ENCODE measurements around the gene GIPR. TPM values are rescaled to one million over a fixed set of nuclear protein-coding genes. Genes with fewer than 3 reads are reported as not detected.
"Not testable (repeated sequence)": the region's sequence is repeated elsewhere in the genome, so short reads cannot be mapped to it uniquely, and the experiment has no call there.

GIPR gene, protein sequence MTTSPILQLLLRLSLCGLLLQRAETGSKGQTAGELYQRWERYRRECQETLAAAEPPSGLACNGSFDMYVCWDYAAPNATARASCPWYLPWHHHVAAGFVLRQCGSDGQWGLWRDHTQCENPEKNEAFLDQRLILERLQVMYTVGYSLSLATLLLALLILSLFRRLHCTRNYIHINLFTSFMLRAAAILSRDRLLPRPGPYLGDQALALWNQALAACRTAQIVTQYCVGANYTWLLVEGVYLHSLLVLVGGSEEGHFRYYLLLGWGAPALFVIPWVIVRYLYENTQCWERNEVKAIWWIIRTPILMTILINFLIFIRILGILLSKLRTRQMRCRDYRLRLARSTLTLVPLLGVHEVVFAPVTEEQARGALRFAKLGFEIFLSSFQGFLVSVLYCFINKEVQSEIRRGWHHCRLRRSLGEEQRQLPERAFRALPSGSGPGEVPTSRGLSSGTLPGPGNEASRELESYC
- not detected in 2 replicates for total RNA-seq (2014; rRNA removed; shearing (Covaris generic))

DNA sequence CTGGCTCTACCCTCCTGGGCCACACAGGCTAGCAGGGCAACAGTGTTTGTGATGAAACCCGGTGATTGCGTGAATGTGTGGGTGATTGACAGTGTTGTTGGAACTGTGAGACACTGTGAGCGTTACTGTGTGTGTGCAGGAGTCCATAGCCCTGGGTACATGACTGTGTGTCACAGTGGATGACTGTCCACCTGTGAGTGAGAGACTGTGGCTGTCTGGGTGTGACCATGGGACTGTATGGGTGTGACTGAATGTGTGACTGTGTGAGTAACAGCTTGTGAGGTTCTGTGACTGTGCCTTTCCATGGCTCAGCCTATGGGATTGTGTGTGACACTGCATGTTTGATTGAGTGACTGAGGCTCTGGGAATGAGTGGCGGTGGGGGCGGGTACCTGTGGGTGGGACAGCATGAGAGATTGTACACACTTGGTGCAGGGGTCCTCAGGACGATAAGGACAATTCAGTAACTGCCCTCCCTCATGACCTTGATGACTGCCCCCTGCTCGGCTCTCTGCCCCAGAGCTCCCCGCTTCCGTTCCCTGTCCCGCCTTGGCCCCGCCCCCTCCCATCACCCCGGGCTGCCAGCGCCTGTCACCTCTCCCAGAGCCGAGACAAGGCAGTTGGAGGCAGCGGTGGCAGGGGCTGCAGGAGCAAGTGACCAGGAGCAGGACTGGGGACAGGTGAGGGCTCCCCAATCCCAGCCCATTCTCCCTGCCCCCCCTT lies at the start of gene GIPR:
Gene GIPR (plus strand): TSS at position 602 of the 722 bp plus-strand sequence. CDS start 1,300 bp downstream, outside the sequence.
- peak; percentile 54 for DNase-seq (ENCODE audit: low spot score)

DNA sequence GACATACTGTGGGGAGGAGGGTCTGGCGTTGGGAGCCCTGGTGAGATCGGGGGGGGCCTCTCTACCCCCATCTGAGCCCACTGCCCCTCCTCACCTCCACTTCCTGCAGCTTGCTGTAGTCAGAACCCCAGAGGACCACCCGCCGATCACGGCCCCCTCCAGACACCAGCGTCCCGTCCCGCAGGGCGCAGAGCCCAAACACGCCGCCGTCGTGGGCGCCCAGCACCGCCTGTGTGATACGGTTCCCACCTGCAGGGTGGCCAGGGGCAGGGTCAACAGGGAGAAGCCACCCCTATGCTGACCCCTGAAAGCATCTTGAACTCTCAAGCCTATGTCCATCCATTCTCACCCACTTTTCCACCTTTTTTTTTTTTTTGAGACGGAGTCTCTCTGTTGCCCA lies 46.6 kb upstream of the GIPR start:
- no peak for DNase-seq (ENCODE audit: low spot score)

DNA sequence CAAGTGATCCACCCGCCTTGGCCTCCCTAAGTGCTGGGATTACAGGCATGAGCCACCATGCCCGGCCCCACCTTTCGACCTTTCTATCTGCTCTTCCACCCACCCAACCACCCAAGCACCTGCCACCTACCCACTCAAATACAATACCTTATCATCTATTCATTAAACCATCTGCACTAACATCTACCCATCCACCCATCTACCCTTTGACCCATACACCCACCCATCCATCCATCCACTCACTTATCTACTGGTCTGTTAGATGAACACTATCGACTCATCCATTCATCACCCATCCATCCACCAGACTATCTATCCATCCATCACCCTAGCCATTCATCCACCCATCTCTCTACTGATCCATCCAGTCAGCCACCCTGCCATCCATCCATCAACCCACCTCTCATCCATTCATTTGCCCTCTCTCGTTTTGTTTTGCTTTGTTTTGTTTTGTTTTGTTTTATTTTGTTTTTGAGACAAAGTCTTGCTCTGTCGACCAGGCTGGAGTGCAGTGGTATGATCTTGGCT lies 46.0 kb upstream of the GIPR start:
- no peak for DNase-seq (ENCODE audit: low spot score)

DNA sequence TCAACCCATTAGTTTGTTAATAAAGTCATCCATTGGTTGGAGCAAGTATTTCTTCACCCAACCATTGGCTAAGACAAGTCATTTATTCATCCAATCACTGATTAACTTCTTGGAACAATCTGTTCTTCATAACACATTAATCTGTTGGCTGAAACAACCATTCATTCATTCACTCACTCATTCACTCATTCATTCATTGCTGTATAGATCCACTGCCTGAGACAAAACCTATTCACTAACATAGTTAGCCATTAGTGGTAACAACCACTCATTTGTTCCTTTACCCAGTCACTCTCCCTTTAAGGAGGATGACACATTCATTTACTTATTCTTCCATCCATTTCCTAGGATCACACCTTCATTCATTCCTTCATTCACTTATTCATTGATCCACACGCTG lies 44.0 kb upstream of the GIPR start:
- no peak for DNase-seq (ENCODE audit: low spot score)

DNA sequence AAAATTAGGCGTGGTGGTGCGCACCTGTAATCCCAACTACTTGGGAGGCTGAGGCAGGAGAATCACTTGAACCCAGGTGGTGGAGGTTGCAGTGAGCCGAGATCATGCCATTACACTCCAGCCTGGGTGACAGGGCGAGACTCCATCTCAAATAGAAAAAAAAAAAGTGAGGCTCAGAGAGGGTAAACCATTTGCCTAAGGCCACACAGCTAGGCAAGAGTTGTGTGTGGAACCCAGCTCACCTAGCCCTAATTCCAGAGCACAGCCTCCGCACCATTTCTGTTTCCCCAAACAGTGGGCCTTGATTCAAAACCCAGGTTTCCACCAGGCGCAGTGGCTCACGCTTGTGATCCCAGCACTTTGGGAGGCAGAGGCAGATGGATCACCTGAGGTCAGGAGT lies 39.8 kb upstream of the GIPR start:
- DNase-seq (ENCODE audit: low spot score) = not testable (repeated sequence)

DNA sequence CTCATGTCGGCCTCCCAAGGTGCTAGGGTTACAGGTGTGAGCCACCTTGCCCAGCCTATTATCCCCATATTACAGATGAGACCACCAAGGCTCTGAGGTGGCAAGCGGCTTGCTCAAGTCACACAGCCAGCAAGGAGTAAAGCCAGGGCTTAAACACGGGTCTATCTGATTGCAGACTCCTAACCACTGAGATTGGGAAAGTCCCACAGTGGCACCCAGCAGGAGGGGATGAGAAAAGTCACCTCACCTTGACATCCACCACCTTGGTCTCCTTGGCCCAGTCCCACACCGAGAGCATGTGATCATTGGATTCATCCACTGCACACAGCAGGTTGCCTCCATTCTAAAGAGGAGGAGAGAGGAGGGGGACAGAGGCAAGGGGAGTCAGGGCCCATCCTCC lies 38.3 kb upstream of the GIPR start:
- no peak for DNase-seq (ENCODE audit: low spot score)

DNA sequence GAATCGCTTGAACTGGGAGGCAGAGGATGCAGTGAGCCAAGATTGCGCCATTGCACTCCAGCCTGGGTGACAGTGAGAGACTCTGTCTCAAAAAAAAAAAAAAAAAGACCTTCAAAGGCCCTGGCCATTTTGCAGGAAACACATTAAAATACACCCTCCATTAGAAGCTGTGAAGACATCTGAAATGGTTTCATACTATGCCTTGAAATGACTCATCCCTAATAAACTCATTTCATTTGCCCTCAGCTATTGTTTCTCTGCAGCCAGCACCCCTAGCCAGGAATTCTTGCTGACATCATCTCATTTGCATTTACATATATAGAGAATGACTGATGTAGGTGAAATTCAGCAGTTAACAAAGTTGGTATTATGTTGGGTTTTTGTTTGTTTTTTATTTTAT lies 37.6 kb upstream of the GIPR start:
- peak; percentile 69 for DNase-seq (ENCODE audit: low spot score)

DNA sequence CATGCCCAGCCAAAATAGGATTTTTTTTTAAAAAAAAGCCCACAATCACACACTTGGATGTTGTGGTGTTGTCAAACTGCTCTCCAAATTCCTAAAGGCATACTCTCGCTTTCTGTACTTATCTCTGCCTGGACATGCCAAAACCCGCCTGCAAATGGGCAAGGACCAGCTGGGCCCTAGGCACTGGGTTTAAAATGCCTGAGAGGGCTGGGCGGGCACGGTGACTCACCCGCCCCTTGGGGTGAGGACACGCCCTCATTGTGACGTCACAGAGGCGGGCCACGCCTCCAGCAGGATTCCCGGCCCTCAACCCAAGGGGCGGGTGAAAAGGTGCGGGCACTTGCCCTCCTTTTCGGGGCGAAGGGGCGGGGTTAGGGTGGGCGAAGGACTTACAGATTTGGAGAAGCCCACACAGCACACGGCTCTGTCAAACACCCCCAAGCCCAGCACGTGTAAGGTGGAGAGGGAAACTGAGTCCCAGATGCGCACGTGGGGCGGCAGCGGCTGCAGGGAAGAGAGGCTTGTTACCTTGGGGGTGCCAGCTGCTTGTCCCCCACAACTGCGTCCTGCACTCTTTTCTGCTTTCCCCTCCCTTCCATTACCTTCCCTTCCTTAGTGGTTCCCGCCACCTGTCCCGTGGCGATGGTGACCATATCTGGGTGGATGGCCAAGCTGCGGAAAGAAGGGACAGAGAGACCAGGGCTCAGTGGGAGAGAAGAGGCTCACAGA lies 35.4 kb upstream of the GIPR start:
- DNase-seq (ENCODE audit: low spot score) = peak; percentile 73

DNA sequence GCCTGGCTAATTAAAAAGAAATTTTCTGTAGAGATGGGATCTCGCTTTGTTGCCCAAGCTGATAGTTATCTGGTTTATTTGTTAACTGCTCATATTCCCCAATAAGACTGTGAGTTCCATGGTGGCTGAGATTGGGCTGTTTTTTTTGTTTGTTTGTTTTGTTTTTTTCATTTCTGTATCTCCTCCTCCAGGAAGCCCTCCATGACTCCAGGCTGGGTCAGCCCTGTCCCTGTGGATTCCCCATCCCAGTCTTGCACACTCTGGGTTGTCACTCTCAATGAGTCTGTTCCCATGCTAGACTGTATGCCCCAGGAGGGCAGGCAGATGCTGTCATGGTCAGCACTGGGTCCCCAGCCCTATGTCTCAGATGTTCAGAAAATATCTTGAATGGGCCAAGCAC lies 31.7 kb upstream of the GIPR start:
- no peak for DNase-seq (ENCODE audit: low spot score)

DNA sequence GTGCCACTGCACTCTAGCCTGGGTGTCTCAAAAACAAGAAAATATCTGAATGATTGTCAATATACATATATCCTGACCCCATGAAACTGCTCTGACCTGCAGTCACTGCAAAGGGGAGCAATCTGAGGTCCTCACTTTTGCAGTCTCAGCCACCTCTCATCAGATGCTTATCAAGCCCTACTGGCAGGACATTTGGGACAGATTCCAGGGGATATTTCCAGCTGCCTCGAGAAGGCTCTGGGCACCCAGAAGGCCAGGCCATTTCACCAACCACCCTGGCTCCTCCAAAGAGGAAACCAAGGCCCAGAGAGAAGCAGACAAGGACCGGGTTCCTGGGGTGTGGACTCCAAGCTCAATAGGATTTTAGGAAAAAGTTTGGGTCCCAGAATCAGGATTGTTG lies 31.1 kb upstream of the GIPR start:
- DNase-seq (ENCODE audit: low spot score) = no peak

DNA sequence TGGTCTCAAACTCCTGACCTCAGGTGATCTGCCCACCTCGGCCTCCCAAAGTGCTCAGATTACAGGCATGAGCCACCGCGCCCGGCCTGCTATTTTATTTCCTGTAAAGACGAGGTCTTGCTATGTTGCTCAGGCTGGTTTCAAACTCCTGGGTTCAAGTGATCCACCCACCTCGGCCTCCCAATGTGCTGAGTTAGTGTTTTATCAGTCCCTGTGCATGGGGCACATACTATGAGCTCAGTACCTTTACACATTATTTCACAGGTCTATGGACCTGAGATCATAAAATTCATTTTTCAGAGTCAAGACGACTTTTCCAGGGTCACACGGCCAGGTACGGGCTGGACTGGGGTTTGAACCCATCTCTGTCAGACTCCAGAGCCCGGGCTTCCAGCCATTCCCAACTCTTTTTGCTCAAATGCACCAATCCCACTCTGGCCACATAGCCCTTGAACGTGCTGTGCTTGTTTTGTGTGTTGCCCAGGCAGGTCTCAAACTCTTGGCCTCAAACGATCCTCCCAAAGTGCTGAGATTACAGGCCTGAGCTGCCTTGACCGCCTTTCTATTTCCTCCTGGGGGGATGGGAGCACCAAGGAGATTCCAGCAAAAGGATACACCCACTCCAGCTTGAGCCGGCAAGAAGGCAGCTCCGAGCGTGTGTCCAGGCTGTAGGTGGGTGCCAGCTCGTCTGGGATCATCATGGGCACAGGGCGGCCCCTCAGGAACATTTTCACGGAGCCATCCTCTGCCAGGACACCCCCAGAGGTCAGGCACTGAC lies 29.9 kb upstream of the GIPR start:
- DNase-seq (ENCODE audit: low spot score) = no peak

DNA sequence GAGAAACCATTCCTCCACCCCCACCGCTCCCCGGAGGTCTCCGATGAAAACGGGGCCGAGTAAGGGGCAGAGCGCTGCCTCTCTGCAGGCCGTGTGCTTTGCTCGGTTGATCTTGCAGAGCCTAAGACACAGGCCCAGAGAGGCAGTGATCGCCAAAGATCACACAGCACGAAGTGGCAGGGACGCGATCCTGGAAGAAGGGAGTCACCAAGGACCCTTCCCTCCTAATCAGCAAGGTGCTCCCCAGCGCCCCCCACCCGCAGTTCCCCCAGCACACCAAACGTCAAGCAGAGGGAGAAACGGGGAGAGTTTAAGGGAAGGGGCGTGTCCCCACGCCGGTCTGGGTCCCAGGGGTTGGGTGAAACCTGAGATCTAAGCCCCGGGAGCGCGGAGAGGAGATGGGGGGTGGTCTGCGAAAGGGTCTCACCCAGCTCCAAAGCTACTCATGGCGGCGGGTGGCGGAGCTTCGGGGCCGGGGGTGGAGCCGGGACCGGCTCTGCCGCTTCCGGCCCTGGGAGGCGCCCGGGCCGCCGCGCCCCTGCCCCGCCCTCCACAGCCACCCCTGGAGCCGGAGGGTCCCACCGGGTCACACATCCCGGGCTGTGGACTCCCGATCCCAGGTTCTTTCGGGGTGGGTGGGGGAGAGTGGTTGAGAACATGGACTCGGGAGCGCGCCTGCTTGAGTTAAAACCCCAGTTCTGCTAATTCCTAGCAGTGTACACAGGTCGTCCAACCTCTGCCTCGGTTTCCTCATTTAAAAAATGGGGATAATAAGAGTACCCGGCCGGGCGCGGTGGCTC lies 28.9 kb upstream of the GIPR start, which contains the start of gene EML2:
Gene EML2 (minus strand): TSS at position 468 of the 800 bp plus-strand sequence. CDS start 21 bp downstream, at position 447.
- no peak for DNase-seq (ENCODE audit: low spot score)

DNA sequence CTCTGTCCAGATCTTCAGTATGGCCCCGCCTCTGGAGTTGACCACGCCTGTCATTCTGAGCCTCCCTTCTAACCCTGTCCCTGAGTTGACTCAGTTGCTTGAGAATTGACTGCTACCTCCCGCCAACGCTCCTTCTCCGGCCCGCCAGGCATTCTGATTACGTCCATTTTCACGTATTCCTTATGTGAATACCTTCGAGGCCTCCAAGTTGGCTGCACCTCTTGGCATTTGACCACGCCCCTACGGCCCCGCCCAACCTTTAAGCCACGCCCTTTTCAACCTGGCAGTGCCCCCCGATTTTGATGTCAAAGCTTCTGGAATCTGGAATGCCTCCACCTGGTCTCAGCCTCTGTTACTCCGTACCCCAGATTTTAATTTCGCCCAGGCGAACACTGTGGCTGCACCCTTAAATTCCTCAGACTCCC lies 27.2 kb upstream of the GIPR start:
- DNase-seq (ENCODE audit: low spot score) = no peak

DNA sequence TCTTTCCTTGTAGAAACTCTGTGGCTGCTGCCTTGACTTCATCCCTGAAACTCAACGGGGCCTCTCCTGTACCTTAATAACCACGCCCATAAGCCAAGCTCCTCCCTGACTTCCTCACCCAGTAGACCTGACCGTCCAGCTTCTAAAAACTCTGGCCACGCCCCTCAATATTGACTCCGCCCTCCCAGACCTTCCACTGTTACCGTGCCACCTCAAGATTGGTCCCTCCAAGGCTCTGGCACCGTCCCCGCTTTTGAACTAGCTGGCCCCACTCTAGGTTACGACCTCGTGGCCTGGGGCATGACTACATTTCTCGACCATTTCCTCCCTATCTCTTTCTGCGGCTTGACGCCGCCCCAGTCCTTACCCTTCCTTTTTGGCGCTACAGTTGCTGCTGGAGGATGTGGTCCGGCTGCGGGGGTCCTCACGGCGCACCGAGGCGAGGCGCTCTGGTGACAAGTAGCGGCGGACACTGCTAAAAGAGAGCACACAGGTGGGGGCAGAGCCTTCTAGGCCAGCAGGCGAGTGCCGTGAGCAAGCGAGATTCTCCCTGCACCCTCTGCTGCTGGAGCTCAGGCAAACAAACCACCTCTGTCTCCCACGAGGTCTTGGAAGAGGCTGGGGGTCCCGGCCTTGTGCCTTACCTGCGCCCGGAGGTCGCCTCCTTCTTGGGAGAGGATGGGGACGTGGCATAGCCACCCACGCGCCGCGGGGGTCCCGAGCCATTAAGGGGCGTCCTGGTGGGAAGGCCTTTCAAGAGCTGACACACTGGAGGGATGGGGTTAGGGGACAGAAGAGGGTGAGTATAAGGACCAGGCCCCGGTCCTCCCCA lies 26.5 kb upstream of the GIPR start:
- no peak for DNase-seq (ENCODE audit: low spot score)

DNA sequence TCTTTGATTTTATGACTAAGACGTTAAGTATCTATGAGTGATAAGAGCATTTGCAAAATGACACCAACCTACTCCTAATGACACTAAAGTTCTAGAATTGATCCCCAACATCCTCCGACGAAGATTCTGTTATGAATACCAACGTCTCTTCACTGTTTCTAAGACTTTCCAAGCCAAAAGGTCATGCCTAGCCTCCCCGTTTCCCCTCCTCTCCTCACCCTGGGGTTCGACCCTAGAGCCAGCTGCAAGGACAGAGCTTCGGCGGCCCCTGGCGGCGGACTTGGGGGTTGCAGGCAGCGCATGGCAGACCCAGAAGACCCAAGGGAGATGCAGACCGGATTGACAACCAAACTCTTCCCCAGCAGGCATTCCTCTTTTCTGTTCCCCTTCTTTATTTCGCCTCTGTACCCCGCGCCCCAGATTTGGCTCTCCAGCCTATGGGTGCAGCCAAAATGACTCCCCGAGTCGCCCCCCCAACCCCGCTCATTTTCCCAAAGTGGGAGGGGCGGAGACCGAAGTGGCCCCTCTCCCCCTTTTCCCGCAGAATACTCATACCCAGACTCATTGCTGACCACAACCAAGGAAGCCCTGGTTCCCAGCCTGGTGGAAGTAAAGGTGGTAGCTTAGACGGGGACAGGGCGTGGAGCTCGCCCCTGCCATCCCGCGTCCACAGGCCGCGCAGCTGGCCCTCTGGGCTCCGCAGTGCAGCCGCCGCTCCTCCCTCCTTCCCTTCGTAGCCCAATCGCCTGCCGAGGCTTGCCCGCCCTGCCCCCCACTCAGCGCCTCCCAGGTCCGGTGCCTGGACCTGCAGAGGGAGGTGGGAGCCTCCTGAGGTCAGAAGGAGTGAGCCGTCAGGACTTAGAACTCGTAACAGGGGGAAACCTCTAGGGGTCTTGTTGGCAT lies 24.7 kb upstream of the GIPR start:
- peak; percentile 33 for DNase-seq (ENCODE audit: low spot score)

DNA sequence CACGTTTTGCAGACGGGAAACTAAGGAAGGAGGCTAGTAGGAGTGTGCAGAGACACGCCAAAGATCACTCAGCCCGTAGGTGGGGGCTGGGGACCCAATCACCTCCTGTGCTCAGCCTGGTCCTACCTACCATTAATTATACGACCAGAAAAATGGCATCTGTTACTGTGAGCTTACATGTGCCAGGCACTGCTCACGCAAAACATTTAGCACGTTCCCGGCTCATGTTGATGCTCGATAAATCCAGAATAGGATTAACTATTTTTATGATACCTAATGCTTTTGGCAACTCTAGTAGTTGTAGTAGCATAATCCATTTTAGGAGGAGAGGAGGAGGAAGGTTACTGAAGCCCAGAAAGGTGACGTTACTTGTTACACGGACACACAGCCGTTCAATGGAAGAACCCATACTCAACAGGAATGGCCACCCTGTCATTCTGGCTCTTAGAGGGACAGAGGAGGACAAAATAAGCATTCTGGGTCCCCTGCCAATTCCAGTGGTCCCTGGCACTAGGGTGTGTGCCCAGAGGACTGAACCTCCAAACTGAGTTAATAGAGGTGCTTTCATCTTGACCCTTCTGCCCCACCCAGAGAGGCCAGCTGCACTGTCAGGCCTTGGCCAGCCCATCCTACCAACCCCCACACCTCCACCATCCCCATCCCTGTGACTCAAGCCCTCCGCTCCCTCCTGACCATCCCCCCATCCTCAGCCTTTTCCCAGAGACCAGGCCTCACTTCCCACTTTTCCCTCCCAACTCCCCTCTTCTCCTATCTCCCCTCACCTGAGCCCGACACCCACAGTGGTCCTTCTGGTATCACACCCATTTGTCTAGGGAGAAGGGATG lies 23.9 kb upstream of the GIPR start:
- DNase-seq (ENCODE audit: low spot score) = no peak

DNA sequence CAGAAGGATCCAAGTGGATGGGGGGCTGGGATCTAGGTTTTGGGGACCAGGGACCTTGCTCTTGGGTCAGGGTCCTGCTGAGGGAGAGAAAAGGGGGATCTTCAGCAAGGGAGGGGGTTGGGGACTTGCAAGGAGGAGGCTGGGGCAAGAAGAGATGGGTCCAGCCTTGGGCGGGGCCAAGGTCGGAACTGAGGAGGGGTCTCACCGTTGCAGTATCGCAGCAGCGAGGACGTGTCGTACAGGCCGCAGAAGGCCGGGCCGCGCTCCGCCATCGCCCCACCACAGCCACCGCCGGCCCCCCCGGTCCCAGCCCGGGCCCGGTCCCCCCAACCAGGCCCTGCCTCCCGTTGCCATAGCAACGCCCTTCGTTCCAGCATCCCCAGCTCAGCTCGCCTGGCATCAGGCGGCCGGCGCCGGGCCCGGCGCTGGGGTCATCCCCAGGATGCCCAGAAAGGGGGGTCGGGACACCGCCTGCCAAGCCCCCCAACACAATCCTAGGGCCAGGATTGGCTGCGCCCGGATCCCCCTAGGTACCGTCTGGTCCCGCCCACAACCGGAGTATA lies 22.9 kb upstream of the GIPR start:
- DNase-seq (ENCODE audit: low spot score) = no peak
